HCT116 (cell line): Measurements from ENCODE around the gene NTSR1. TPM values are rescaled to one million over a fixed set of nuclear protein-coding genes. Genes with fewer than 3 reads are reported as not detected.

Experiments used
- ATAC-seq: fragments of 200-7000 bp; cut with Tn5 transposase; 2 replicates; pipeline ENCODE4 v1.9.1; 2020; ENCODE audit warnings: mild to moderate bottlenecking, moderate library complexity
- BruUV-seq: library from RNA; stranded (reverse); fragments of 400-500 nt; replicated peaks from 2 replicates; lab custom pipeline; 2021; lab: Mats Ljungman, UMichigan
- CTCF ChIA-PET: fragments of 300-600 bp; sonication (Branson Sonifier 250); formaldehyde crosslinking; loops from one replicate; lab custom pipeline; 2021; ENCODE audit warnings: antibody characterized with exemption; lab: Charles Lee
- POLR2A ChIA-PET: fragments of 300-600, 350-600 bp; sonication (Branson Sonifier 250); formaldehyde crosslinking; loops from one replicate; lab custom pipeline; 2021; ENCODE audit warnings: antibody characterized with exemption; lab: Charles Lee
- RAD21 ChIA-PET, 2 experiments: fragments of 300-600 bp; sonication (Branson Sonifier 250); formaldehyde crosslinking; loops; one replicate each; lab custom pipeline; 2023; ENCODE audit warnings: low total read pairs in 2 of 2; ENCODE audit not compliant: uncharacterized antibody in 2 of 2, unreplicated experiment in 2 of 2, low non-redundant PET in 1 of 2; lab: Charles Lee
- DNase-seq: peaks from one replicate; pipeline ENCODE4 v3.0.0-alpha.2; 2010; ENCODE audit warnings: low read depth, low spot score
- H2AFZ ChIP-seq: fragments of 200-600 bp; shearing (Covaris generic), sonication (generic); 2 replicates; pipeline ENCODE4 v1.6.1; 2017; ENCODE audit warnings: low read depth, mixed run types, mixed read lengths, antibody characterized with exemption, low read length; ENCODE audit not compliant: poor library complexity, severe bottlenecking
- H3K27ac ChIP-seq: 2 replicates; pipeline ENCODE4 v1.5.1; 2012; ENCODE audit warnings: low read depth, low read length
- H3K27me3 ChIP-seq: fragments of 200-600 bp; sonication (generic); 2 replicates; pipeline ENCODE4 v1.6.1; 2016; ENCODE audit warnings: mixed run types, low read length, mixed read lengths; ENCODE audit not compliant: insufficient read depth
- H3K36me3 ChIP-seq, 2 experiments: fragments of 200-500 bp in 1 of 2; fragments of 200-600 bp in 1 of 2; sonication (Bioruptor generic) in 1 of 2; sonication (generic) in 1 of 2; 2 replicates each; pipeline versions ENCODE4 v1.5.1 to v1.6.1; 2014 to 2016; ENCODE audit warnings: low read length in 2 of 2, inconsistent platforms in 1 of 2, mixed read lengths in 1 of 2, mixed run types in 1 of 2; ENCODE audit not compliant: insufficient read depth in 2 of 2, control insufficient read depth in 1 of 2
- H3K4me1 ChIP-seq, 2 experiments: fragments of 200-600 bp in 1 of 2; sonication (generic) in 1 of 2; 2 replicates each; pipeline versions ENCODE4 v1.5.1 to v1.6.1; 2012 to 2017; ENCODE audit warnings: low read length in 2 of 2, inconsistent platforms in 1 of 2, mild to moderate bottlenecking in 1 of 2, mixed read lengths in 1 of 2, mixed run types in 1 of 2, moderate library complexity in 1 of 2; ENCODE audit not compliant: insufficient read depth in 2 of 2, control insufficient read depth in 1 of 2
- H3K4me2 ChIP-seq: fragments of 200-600 bp; sonication (generic); 2 replicates; pipeline ENCODE4 v1.6.1; 2017; ENCODE audit warnings: mixed run types, low read length, mixed read lengths
- H3K4me3 ChIP-seq, 2 experiments: fragments of 200-600 bp in 1 of 2; sonication (generic) in 1 of 2; replicated peaks in 1 of 2; 2 replicates each; pipeline ENCODE4 v1.5.1; 2011 to 2016; ENCODE audit warnings: low read length in 2 of 2, control low read depth in 1 of 2, low read depth in 1 of 2, mild to moderate bottlenecking in 1 of 2, mixed read lengths in 1 of 2, mixed run types in 1 of 2
- H3K79me2 ChIP-seq: fragments of 200-600 bp; sonication (generic); 2 replicates; pipeline ENCODE4 v1.6.1; 2017; ENCODE audit warnings: mild to moderate bottlenecking, mixed run types, low read length, moderate library complexity, mixed read lengths; ENCODE audit not compliant: insufficient read depth
- H3K9ac ChIP-seq: fragments of 200-600 bp; sonication (generic); 2 replicates; pipeline ENCODE4 v1.6.1; 2016; ENCODE audit warnings: low read length, mixed read lengths
- H3K9me2 ChIP-seq: fragments of 200-600 bp; sonication (generic), shearing (Covaris generic); 2 replicates; pipeline ENCODE4 v1.6.1; 2017; ENCODE audit warnings: mixed run types, mild to moderate bottlenecking, moderate library complexity; ENCODE audit not compliant: insufficient read depth
- H3K9me3 ChIP-seq, 2 experiments: fragments of 200-500 bp in 1 of 2; fragments of 200-600 bp in 1 of 2; sonication (Bioruptor generic) in 1 of 2; sonication (generic) in 1 of 2; 2 replicates each; pipeline ENCODE4 v1.6.1; 2014 to 2017; ENCODE audit warnings: low read length in 2 of 2, mixed read lengths in 2 of 2, inconsistent platforms in 1 of 2, low read depth in 1 of 2, mild to moderate bottlenecking in 1 of 2, mixed run types in 1 of 2, moderate library complexity in 1 of 2; ENCODE audit not compliant: control insufficient read depth in 1 of 2, insufficient read depth in 1 of 2
- H4K20me1 ChIP-seq: fragments of 200-600 bp; sonication (generic), shearing (Covaris generic); 2 replicates; pipeline ENCODE4 v1.6.1; 2017; ENCODE audit warnings: mixed run types, mild to moderate bottlenecking, moderate library complexity; ENCODE audit not compliant: insufficient read depth
- ATF3 ChIP-seq: IDR thresholded peaks from 2 replicates; pipeline ENCODE4 v1.6.1; 2012
- CBX3 ChIP-seq: IDR thresholded peaks from 2 replicates; pipeline ENCODE4 v1.6.1; 2012; ENCODE audit warnings: low read depth
- EGR1 ChIP-seq: IDR thresholded peaks from 2 replicates; pipeline ENCODE4 v1.6.1; 2012; ENCODE audit warnings: low read depth
- MAX ChIP-seq: IDR thresholded peaks from 2 replicates; pipeline ENCODE4 v1.6.1; 2012
- POLR2AphosphoS5 ChIP-seq: IDR thresholded peaks from 2 replicates; pipeline ENCODE4 v1.6.1; 2011; ENCODE audit warnings: mild to moderate bottlenecking, low read depth, low read length, moderate library complexity
- REST ChIP-seq: IDR thresholded peaks from 2 replicates; pipeline ENCODE4 v1.6.1; 2012; ENCODE audit warnings: low read depth
- SP1 ChIP-seq: IDR thresholded peaks from 2 replicates; pipeline ENCODE4 v1.6.1; 2012; ENCODE audit warnings: low read depth
- ZNF274 ChIP-seq: fragments of 200-500 bp; sonication (Bioruptor generic); IDR thresholded peaks from 2 replicates; pipeline ENCODE4 v1.6.1; 2014; ENCODE audit warnings: mild to moderate bottlenecking, low read depth, low read length, inconsistent platforms
- intact Hi-C: fragments of 100-400 bp; cut with micrococcal nuclease; formaldehyde crosslinking; loops from 2 replicates; pipeline ENCODE4 v1.10.0; 2022
- total RNA-seq: library from RNA; stranded (reverse); gene quantifications from one replicate; pipeline ENCODE4 v1.2.1, GENCODE V29; 2021; ENCODE audit not compliant: unreplicated experiment
- TF ChIP-seq, protein P1 (sequence below): IDR thresholded peaks from 2 replicates; pipeline ENCODE4 v1.6.1; 2011; ENCODE audit warnings: mild to moderate bottlenecking, low read length, moderate library complexity; ENCODE audit not compliant: insufficient replicate concordance; ENCODE audit errors: extremely low read depth

NTSR1 gene
- total RNA-seq, 1 experiment from 2014 or later, result 187 TPM

DNA sequence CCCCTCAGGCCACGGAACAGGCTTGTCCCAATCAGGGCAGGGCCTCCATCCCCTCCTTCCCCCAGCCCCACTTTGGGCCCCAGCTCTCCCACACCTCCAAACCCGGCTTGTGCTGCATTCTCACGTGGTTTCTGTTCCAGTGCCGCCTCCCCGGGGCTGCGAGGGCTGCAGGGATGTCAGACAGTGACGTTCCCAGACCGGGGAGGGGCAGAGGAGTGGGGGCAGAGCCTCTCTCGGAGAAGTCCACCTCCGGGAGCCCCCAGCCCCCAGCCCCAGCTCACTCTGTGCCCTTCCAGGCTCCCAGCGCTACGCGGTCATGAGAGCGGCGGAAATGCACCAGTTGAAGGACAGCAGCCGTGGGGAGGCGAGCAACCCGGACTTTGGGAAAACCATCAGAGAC, 47.9 kb upstream of the NTSR1 start:
- H3K9me3 ChIP-seq, result no peaks in the 10 kb centered on the region
- no peaks in the 10 kb centered on the region for H4K20me1 ChIP-seq
- ChIA-PET RAD21 (no interaction called here), POLR2A (no interaction called here), CTCF (no interaction called here)
- intact Hi-C loops, result no loop called here
- no TSS peak for BruUV-seq
- no peaks in the 10 kb centered on the region for H3K9me2 ChIP-seq
- H3K4me3 ChIP-seq, result no peak overlapping the region
- peaks cover 45 to 53% of the 10 kb centered on the region in 2 experiments; a peak in 3 of 4 replicates for H3K36me3 ChIP-seq
- DNase-seq, result no peak
- no peak for ATAC-seq
- H3K9ac ChIP-seq, result no peak overlapping the region
- H2AFZ ChIP-seq, result no peak overlapping the region
- no peaks in the 10 kb centered on the region for H3K27me3 ChIP-seq
- H3K79me2 ChIP-seq, result peaks cover 48% of the 10 kb centered on the region; the same call in 1 of the 2 replicates
- H3K4me1 ChIP-seq, result peaks cover 0 to 7% of the 10 kb centered on the region in 2 experiments; a peak in 1 of 4 replicates
- no peak for TF ChIP-seq POLR2AphosphoS5
- no peak for TF ChIP-seq ATF3
- no peak for TF ChIP-seq MAX
- TF ChIP-seq, protein P1, sequence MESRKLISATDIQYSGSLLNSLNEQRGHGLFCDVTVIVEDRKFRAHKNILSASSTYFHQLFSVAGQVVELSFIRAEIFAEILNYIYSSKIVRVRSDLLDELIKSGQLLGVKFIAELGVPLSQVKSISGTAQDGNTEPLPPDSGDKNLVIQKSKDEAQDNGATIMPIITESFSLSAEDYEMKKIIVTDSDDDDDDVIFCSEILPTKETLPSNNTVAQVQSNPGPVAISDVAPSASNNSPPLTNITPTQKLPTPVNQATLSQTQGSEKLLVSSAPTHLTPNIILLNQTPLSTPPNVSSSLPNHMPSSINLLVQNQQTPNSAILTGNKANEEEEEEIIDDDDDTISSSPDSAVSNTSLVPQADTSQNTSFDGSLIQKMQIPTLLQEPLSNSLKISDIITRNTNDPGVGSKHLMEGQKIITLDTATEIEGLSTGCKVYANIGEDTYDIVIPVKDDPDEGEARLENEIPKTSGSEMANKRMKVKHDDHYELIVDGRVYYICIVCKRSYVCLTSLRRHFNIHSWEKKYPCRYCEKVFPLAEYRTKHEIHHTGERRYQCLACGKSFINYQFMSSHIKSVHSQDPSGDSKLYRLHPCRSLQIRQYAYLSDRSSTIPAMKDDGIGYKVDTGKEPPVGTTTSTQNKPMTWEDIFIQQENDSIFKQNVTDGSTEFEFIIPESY, result no peak
- TF ChIP-seq SP1, result no peak
- H3K4me2 ChIP-seq, result no peak overlapping the region
- H3K27ac ChIP-seq, result no peak overlapping the region

DNA sequence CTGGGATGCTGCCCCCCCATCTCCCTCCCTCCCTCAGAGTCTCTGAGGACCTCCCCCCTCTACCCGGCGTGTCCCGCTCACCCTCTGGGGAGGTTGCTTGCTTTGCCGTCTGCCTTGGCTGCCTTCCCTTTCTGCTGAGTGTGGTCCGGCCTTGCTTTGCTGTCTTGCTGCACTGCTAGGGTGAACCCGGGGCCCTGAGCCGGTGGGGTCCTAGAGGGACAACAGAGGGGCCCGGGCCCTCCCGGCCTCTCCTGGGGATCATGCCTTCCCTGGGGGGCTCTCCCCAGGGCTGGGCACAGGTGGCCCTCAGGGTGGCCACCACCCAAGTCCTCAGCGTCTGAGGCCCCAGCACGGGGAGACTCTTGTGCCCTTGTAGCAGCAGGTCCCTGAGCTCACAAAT, 47.0 kb upstream of the NTSR1 start:
- no TSS peak for BruUV-seq
- H3K79me2 ChIP-seq, result peaks cover 40% of the 10 kb centered on the region; the same call in 1 of the 2 replicates
- no peak overlapping the region for H2AFZ ChIP-seq
- ATAC-seq (no peak), DNase-seq (no peak)
- no peaks in the 10 kb centered on the region for H4K20me1 ChIP-seq
- no peak overlapping the region for H3K9ac ChIP-seq
- H3K36me3 ChIP-seq, result peaks cover 43 to 50% of the 10 kb centered on the region in 2 experiments; a peak in 3 of 4 replicates
- H3K9me3 ChIP-seq, result no peaks in the 10 kb centered on the region
- intact Hi-C loops, result no loop called here
- no peak overlapping the region for H3K4me3 ChIP-seq
- H3K27ac ChIP-seq, result no peak overlapping the region; the same call in 1 of the 2 replicates
- no peaks in the 10 kb centered on the region for H3K27me3 ChIP-seq
- POLR2A ChIA-PET, result no interaction called here
- CTCF ChIA-PET, result no interaction called here
- peaks cover 4 to 13% of the 10 kb centered on the region in 2 experiments; a peak in 2 of 4 replicates for H3K4me1 ChIP-seq
- RAD21 ChIA-PET, result no interaction called here
- H3K9me2 ChIP-seq, result no peaks in the 10 kb centered on the region
- H3K4me2 ChIP-seq, result no peak overlapping the region
- no peak for TF ChIP-seq MAX
- no peak for TF ChIP-seq ZNF274
- TF ChIP-seq CBX3, result no peak
- no peak for TF ChIP-seq REST
- TF ChIP-seq, protein P1, result no peak
- no peak for TF ChIP-seq ATF3
- no peak for TF ChIP-seq EGR1
